ENCODE data around the gene WNT9A. TPM values are rescaled to one million over a fixed set of nuclear protein-coding genes. Genes with fewer than 3 reads are reported as not detected.
"Not testable (repeated sequence)": the region's sequence is repeated elsewhere in the genome, so short reads cannot be mapped to it uniquely, and the experiment has no call there.

WNT9A gene
- total and polyA plus RNA-seq, 2 experiments from 2014 or later = 1.4 TPM; not detected in 1

DNA sequence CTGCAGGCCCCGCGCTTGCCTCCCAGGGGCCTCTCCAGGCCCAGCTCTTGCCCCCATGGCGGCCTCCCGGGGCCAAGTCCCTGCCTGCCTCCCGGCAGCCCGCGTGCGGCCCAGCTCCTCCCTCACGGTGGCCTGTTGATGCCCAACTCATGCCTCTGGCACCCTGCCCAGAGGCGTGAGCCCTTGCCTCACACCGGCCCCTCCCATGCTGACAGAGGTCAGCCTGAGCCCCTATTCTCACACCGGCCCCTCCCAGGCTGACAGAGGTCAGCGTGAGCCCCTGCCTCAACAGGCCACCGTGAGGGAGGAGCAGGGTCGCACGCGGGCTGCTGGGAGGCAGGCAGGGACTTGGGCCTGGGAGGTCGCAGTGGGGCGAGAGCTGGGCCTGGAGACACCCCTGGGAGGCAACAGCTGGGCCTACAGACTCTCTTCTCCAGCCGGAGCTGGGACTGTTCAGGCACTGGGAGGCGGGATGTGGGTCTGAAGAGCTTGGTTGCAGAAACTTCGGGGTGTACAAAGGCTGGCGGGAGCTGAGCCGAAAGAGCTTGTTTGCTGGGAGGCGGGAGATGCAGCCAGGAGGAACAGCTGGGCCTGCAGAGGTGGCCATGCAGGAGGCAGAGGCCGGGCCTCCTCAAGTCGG lies 24.0 kb upstream of the WNT9A start:
- not testable (repeated sequence) for H3K36me3 ChIP-seq; H3K4me3 ChIP-seq; H3K27ac ChIP-seq; H3K9me3 ChIP-seq (ENCODE audit: low read depth); H3K27me3 ChIP-seq; DNase-seq (ENCODE audit: low read depth in 1 of 2, low spot score in 1 of 2); H3K4me1 ChIP-seq (ENCODE audit: low read depth)

GRCh38 chr1:227971216-227971615 lies 23.5 kb upstream of the WNT9A start:
- not testable (repeated sequence) for H3K27ac ChIP-seq; H3K4me1 ChIP-seq (ENCODE audit: low read depth); H3K27me3 ChIP-seq; H3K4me3 ChIP-seq; H3K36me3 ChIP-seq; H3K9me3 ChIP-seq (ENCODE audit: low read depth); DNase-seq (ENCODE audit: low read depth in 1 of 2, low spot score in 1 of 2)

GRCh38 chr1:227970076-227970995 lies 22.6 kb upstream of the WNT9A start:
- not testable (repeated sequence) for H3K4me1 ChIP-seq (ENCODE audit: low read depth); H3K4me3 ChIP-seq; H3K27me3 ChIP-seq; DNase-seq (ENCODE audit: low read depth in 1 of 2, low spot score in 1 of 2); H3K36me3 ChIP-seq; H3K9me3 ChIP-seq (ENCODE audit: low read depth); H3K27ac ChIP-seq

- DNase-seq (ENCODE audit: low read depth in 1 of 2, low spot score in 1 of 2); H3K4me3 ChIP-seq; H3K36me3 ChIP-seq; H3K27ac ChIP-seq; H3K27me3 ChIP-seq; H3K9me3 ChIP-seq (ENCODE audit: low read depth); H3K4me1 ChIP-seq (ENCODE audit: low read depth): not testable (repeated sequence)
Observed at GRCh38 chr1:227967815-227968214, 20.1 kb upstream of the WNT9A start.

- H3K4me3 ChIP-seq; H3K9me3 ChIP-seq (ENCODE audit: low read depth); H3K36me3 ChIP-seq; H3K27me3 ChIP-seq; H3K4me1 ChIP-seq (ENCODE audit: low read depth); H3K27ac ChIP-seq: not testable (repeated sequence)
- DNase-seq (ENCODE audit: low read depth in 1 of 2, low spot score in 1 of 2) = peak in 1 of 2 donors; percentile 61
Observed at GRCh38 chr1:227966733-227967132, 19.0 kb upstream of the WNT9A start.

- Histone ChIP-seq H3K9me3 (ENCODE audit: low read depth) (no peaks in the 10 kb centered on the region), H3K4me1 (ENCODE audit: low read depth) (no peaks in the 10 kb centered on the region), H3K4me3 (no peak overlapping the region), H3K36me3 (no peaks in the 10 kb centered on the region), H3K27me3 (no peaks in the 10 kb centered on the region), H3K27ac (no peak overlapping the region)
- TF ChIP-seq CTCF (IDR thresholded peaks at IDR 0.05; ENCODE audit: low read depth, low read length) = no peak
- no peak for DNase-seq (ENCODE audit: low read depth in 1 of 2, low spot score in 1 of 2)
Observed at GRCh38 chr1:227961651-227962466, 14.1 kb upstream of the WNT9A start.

- TF ChIP-seq CTCF (IDR thresholded peaks at IDR 0.05; ENCODE audit: low read depth, low read length) = no peak
- H3K27me3 ChIP-seq = no peaks in the 10 kb centered on the region
Observed at GRCh38 chr1:227959325-227959860, 11.7 kb upstream of the WNT9A start.

More at GRCh38 chr1:227959325-227959860, 11.7 kb upstream of the WNT9A start:
- H3K4me3 ChIP-seq = no peak overlapping the region
- no peak for DNase-seq (ENCODE audit: low read depth in 1 of 2, low spot score in 1 of 2)
- no peaks in the 10 kb centered on the region for H3K9me3 ChIP-seq (ENCODE audit: low read depth)
- no peak overlapping the region for H3K27ac ChIP-seq
- no peaks in the 10 kb centered on the region for H3K36me3 ChIP-seq
- H3K4me1 ChIP-seq (ENCODE audit: low read depth) = no peaks in the 10 kb centered on the region

All from cardiac muscle cell (in vitro differentiated cells and primary cell).